SK-N-SH treated with all-trans-retinoic acid at 6 μM for 48 hours (cell line): ENCODE data around the gene CDR2L.

ENCODE experiments used
- BACH2 ChIP-seq: fragments of 250-450 bp; sonication (Bioruptor Pico); IDR thresholded peaks from 2 replicates; pipeline ENCODE4 v1.9.0; 2021; ENCODE audit warnings: mild to moderate bottlenecking, borderline replicate concordance
- RARB ChIP-seq: fragments of 250-450 bp; sonication (Bioruptor Pico); IDR thresholded peaks from 2 replicates; pipeline ENCODE4 v1.8.0; 2021; ENCODE audit warnings: mild to moderate bottlenecking, moderate library complexity
- TF ChIP-seq, protein P1 (sequence below): fragments of 250-450 bp; sonication (Bioruptor Pico); IDR thresholded peaks from 2 replicates; pipeline ENCODE4 v1.5.1; 2021; ENCODE audit warnings: mild to moderate bottlenecking, moderate library complexity
- TF ChIP-seq, protein P2 (sequence below): fragments of 250-450 bp; sonication (Bioruptor Pico); IDR thresholded peaks from 2 replicates; pipeline ENCODE4 v1.8.0; 2021; ENCODE audit warnings: low read depth, mild to moderate bottlenecking, moderate library complexity, borderline replicate concordance
- TF ChIP-seq, protein P3 (sequence below): fragments of 250-450 bp; sonication (Bioruptor Pico); IDR thresholded peaks from 2 replicates; pipeline ENCODE4 v1.8.0; 2020; ENCODE audit warnings: mild to moderate bottlenecking, moderate library complexity, borderline replicate concordance

DNA sequence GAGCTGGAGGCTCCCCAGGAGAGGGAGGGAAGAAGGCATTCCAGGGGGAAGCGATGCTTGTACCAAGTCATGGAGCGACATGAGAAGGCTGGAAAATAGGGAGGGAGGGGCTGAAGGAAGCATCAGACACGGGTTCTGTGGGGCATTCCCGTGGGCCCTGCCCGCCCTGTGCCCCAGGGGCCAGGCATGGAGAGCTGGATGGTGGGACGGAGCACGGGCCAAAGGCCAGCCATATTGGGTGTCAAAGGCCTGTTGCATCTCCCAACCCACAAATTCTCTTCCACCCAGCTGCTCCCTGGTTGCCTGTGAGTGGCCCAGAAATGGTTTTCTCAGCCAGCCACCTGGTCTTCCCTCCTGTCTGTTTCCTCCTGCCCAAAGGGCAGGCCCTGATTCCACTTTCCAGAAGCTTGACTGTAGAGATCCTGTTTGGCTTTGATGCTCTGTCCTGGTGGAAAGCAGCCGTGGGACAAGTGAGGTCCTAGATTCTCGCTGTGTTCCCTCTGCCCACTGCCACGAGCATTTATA, 3.2 kb downstream of the CDR2L start:
- TF ChIP-seq, protein P1, sequence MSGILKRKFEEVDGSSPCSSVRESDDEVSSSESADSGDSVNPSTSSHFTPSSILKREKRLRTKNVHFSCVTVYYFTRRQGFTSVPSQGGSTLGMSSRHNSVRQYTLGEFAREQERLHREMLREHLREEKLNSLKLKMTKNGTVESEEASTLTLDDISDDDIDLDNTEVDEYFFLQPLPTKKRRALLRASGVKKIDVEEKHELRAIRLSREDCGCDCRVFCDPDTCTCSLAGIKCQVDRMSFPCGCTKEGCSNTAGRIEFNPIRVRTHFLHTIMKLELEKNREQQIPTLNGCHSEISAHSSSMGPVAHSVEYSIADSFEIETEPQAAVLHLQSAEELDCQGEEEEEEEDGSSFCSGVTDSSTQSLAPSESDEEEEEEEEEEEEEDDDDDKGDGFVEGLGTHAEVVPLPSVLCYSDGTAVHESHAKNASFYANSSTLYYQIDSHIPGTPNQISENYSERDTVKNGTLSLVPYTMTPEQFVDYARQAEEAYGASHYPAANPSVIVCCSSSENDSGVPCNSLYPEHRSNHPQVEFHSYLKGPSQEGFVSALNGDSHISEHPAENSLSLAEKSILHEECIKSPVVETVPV (CRISPR knock-in tag): no peak
- TF ChIP-seq, protein P2, sequence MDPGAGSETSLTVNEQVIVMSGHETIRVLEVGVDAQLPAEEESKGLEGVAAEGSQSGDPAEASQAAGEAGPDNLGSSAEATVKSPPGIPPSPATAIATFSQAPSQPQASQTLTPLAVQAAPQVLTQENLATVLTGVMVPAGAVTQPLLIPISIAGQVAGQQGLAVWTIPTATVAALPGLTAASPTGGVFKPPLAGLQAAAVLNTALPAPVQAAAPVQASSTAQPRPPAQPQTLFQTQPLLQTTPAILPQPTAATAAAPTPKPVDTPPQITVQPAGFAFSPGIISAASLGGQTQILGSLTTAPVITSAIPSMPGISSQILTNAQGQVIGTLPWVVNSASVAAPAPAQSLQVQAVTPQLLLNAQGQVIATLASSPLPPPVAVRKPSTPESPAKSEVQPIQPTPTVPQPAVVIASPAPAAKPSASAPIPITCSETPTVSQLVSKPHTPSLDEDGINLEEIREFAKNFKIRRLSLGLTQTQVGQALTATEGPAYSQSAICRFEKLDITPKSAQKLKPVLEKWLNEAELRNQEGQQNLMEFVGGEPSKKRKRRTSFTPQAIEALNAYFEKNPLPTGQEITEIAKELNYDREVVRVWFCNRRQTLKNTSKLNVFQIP (CRISPR knock-in tag): no peak
- TF ChIP-seq RARB (CRISPR knock-in tag) (no peak), BACH2 (CRISPR knock-in tag) (no peak)
- TF ChIP-seq, protein P3, sequence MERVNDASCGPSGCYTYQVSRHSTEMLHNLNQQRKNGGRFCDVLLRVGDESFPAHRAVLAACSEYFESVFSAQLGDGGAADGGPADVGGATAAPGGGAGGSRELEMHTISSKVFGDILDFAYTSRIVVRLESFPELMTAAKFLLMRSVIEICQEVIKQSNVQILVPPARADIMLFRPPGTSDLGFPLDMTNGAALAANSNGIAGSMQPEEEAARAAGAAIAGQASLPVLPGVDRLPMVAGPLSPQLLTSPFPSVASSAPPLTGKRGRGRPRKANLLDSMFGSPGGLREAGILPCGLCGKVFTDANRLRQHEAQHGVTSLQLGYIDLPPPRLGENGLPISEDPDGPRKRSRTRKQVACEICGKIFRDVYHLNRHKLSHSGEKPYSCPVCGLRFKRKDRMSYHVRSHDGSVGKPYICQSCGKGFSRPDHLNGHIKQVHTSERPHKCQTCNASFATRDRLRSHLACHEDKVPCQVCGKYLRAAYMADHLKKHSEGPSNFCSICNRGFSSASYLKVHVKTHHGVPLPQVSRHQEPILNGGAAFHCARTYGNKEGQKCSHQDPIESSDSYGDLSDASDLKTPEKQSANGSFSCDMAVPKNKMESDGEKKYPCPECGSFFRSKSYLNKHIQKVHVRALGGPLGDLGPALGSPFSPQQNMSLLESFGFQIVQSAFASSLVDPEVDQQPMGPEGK: no peak
